HG02981 (cell line): ENCODE data around the gene SLC30A7.

Source experiments
- ATAC-seq: cut with Tn5 transposase; IDR thresholded peaks from one replicate; pipeline ENCODE4 v1.9.1; 2021; ENCODE audit warnings: mild to moderate bottlenecking, moderate library complexity; ENCODE audit not compliant: unreplicated experiment

Gene SLC30A7

DNA sequence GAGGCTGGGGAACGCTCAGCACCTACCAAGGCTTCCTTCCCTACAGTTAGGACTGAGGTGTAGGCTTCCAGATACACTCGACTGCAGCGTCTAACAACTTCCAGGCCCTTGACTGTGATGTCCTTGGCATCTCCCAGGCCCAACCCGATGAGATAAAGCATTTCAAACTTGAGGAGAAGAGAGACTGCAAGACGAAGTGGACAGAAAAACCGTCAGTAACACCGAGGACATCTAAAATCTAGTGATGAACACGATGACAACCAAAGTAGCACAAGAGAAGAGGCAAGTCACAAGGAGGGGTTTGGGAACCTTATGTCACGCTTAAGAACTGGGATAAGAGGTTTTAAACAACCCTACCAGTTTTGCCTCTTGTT is 129.4 kb downstream of the SLC30A7 start:
- peak; percentile 19 for ATAC-seq

DNA sequence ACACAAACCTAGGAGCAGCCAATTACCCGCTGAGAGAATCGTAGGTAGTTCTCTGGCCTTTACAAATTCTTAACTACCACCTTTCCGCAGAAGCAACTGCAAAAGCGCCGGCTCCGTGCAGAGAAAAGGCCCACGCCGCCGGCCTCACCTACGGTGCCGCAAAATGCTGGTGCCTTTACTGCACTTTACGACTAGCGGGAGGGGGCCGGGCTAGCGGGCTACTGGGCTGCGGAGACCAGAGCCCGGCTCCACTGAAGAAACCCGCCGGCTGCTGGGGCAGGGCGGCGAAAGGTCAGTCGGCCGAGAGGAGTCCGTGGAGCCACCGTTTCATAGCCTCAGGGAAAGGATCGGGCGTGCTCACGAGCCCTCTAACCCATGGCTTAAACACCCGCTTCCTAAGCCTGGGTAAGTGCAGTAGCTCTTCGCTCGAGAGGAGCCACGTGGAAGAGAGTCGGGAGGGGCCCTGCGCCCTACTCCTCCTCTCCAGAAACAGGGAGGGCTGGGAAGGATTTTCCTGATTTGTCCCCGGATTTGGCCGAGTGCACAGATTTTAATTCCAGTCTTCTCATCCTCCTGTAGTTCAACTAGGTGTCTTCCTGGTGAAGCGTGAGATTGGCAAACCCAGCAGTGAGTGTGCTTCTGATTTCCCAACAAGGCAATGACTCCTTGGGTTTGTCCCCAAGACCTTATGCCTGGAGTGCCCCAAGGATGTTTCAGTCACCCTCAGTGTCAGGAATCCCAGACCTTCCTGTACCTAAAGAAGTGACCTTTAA is 130.0 kb downstream of the SLC30A7 start, which contains the start of gene DPH5:
Gene DPH5 (minus strand): TSS at position 128 of the 773 bp plus-strand sequence. CDS start 341 bp downstream, outside the sequence.
- ATAC-seq, result peak; percentile 80

DNA sequence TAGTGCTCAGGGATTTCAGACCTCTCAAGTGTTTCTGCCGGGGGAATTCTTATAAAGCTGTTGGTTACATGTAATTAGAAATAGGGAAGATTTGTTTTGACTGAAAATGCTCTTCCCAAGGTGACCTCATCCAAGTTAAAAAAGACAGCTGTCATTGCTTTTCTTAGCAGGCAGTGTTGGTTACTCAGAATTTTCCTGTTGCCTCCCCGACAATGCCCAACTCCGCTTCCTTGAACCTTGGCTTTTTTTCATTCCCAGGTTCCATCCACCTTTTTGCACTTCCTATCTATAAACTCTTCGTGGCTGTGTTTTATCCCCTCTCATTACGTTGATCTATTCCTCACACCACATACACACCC is 130.5 kb downstream of the SLC30A7 start:
- ATAC-seq, result no peak

DNA sequence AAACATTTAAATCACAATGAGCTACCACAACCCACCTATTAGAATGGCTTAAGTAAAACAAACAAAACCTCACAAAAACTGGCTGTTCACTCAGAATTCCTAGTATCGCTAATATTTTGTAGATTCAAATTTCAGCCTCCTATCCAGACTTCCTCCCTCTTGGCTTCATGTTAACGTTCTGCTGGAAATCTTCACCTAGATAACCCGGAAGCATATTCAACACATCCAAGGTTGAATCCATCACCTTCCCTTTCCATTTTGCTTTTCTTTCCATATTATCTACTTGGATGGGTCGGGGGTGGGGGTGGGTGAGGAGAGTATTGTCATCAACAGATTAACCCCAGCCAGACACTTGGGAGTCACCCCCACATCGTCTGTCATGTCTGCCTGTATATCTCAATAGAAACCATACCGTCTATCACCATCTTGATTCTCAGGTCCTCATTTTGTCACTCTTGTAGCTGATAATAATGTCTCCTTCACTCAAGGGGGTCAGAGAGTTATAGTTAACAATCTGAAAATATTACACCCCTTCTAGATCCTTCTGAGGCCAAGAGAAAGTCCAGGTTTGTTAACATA is 131.4 kb downstream of the SLC30A7 start:
- ATAC-seq, result no peak

DNA sequence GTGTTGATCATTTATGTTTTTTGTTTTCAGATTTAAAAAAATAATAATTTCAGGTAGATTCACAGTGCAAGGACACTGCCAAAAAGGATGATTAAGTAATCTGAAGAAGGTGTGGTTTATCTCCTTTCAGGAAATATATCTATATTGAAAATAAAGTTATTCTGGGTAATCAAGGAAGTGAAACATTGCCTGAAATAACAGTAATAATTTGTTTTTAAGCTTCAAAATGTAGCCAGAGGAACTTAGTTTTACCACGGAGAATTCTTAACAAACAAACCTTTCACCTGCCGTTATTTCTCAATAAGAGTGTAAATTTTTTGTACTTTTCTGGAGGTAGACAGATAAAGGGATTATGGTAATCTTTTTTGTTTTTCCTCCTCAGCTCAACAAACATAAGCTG is 132.6 kb downstream of the SLC30A7 start:
- ATAC-seq, result no peak

DNA sequence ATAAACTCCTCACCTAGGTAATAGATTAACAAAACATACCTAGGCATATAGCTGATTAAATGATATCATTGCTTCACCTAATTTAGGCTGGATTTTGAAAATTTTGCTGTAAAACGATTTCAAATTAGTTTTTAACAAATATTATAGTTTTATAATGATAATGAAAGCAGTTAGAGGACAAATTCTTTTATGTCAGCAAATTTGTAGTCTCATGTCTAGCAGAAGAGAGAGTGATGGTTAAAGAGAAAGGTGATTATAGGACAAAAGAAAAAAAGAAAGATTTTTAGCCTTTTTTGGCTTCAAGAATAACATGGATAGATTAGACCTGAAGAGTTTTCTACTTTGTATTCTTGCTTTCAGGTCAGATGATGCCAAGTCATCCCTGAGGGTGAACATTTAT is 133.3 kb downstream of the SLC30A7 start:
- no peak for ATAC-seq

DNA sequence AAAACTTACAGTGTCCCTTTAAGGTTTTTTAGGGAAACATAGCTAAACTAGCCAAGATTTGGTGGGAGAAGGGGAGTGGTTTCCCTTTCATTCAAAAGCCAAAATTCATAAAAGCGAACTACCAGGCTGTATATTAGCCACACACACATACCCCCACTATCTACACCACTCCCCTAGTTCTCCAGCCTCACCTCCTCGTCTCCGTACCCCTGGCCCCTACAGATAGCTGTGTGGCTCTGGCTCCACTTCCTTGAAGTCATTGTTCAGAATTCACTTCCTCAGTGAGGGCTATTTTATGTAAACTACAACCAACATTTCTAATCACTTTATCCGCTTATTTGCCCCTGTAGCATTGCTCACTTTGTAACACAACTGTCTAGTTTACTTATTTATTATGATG is 135.0 kb downstream of the SLC30A7 start:
- ATAC-seq, result no peak
